Stimulated activated CD4-positive, alpha-beta T cell treated with anti-CD3 and anti-CD28 coated beads, Interleukin-1b, Interleukin-23, amount 100 ng/mL, for 1 hour (primary cell): Measurements from ENCODE around the gene NSD1.

Experiments
- DNase-seq, 2 donors: peaks; one replicate each; pipeline ENCODE4 v3.0.0-alpha.2; 2020; ENCODE audit warnings: low read depth in 2 of 2

The NSD1 gene

GRCh38 chr5:177097016-177097985 is 36.3 kb upstream of the NSD1 start:
- no peak for DNase-seq

GRCh38 chr5:177098120-177098469 is 35.5 kb upstream of the NSD1 start:
- no peak for DNase-seq

- DNase-seq = no peak
Observed at GRCh38 chr5:177098470-177099141, 35.0 kb upstream of the NSD1 start.

- no peak for DNase-seq
Observed at GRCh38 chr5:177099422-177100093, 34.0 kb upstream of the NSD1 start.

- no peak for DNase-seq
Observed at GRCh38 chr5:177100714-177101121, 32.9 kb upstream of the NSD1 start.

GRCh38 chr5:177103523-177104253 is 29.9 kb upstream of the NSD1 start:
- DNase-seq = no peak

- no peak for DNase-seq
Observed at GRCh38 chr5:177105691-177106476, 27.7 kb upstream of the NSD1 start.

- no peak for DNase-seq
Observed at GRCh38 chr5:177107159-177107558, 26.4 kb upstream of the NSD1 start.

- no peak for DNase-seq
Observed at GRCh38 chr5:177109810-177110209, 23.8 kb upstream of the NSD1 start.

GRCh38 chr5:177111720-177112394 is 21.7 kb upstream of the NSD1 start:
- peak in 1 of 2 donors; percentile 32 for DNase-seq

GRCh38 chr5:177112589-177113220 is 20.9 kb upstream of the NSD1 start:
- DNase-seq = no peak

GRCh38 chr5:177113566-177114424 is 19.8 kb upstream of the NSD1 start:
- peak; percentile 52 to 67 for DNase-seq

GRCh38 chr5:177116631-177117373 is 16.8 kb upstream of the NSD1 start:
- DNase-seq = peak; percentile 57 to 59

- no peak for DNase-seq
Observed at GRCh38 chr5:177117441-177118045, 16.0 kb upstream of the NSD1 start.

GRCh38 chr5:177122566-177122965 is 11.0 kb upstream of the NSD1 start:
- no peak for DNase-seq

GRCh38 chr5:177123789-177124485 is 9.6 kb upstream of the NSD1 start:
- DNase-seq = no peak

GRCh38 chr5:177124486-177124991 is 9.0 kb upstream of the NSD1 start:
- DNase-seq = no peak
